ENCODE data around the gene GOLGA8B. TPM values are rescaled to one million over a fixed set of nuclear protein-coding genes. Genes with fewer than 3 reads are reported as not detected.
"Not testable (repeated sequence)": the region's sequence is repeated elsewhere in the genome, so short reads cannot be mapped to it uniquely, and the experiment has no call there.

Gene GOLGA8B
- total RNA-seq, 1 experiment from 2014 or later, result 42.1 TPM

GRCh38 chr15:34567174-34567573 is 16.3 kb downstream of the GOLGA8B start:
- not testable (repeated sequence) for H2BK5ac ChIP-seq (ENCODE audit: insufficient read length, low read length); H4K20me1 ChIP-seq (ENCODE audit: control insufficient read depth, insufficient read depth, insufficient read length); H3K4me1 ChIP-seq (ENCODE audit: insufficient read depth, low read length); H2AK5ac ChIP-seq (ENCODE audit: insufficient read length, low read length); H3K27ac Mint-ChIP-seq; DNase-seq; H2BK120ac ChIP-seq (ENCODE audit: low read depth, low read length, poor library complexity, severe bottlenecking); H3K4me2 ChIP-seq (ENCODE audit: insufficient read depth, insufficient read length, low read length); H3K27ac ChIP-seq (ENCODE audit: insufficient read length, low read depth, low read length); H3K4me1 Mint-ChIP-seq; H3K27me3 ChIP-seq (ENCODE audit: insufficient read depth, low read length); H2BK12ac ChIP-seq (ENCODE audit: insufficient read length, low read depth, low read length); H3K14ac ChIP-seq (ENCODE audit: insufficient read depth, low read length); H3K9me3 Mint-ChIP-seq; H2AFZ ChIP-seq (ENCODE audit: low read length); H3K9me3 ChIP-seq (ENCODE audit: control insufficient read depth, low read depth, low read length); H3K23me2 ChIP-seq (ENCODE audit: insufficient read length, low read depth, low read length, poor library complexity, severe bottlenecking); H3K9ac ChIP-seq (ENCODE audit: extremely low read depth, insufficient read length, low read length); H4K8ac ChIP-seq (replicated peaks; ENCODE audit: insufficient read length, low read depth, low read length); H3K4ac ChIP-seq (ENCODE audit: low read depth, low read length); H3K79me2 ChIP-seq (ENCODE audit: insufficient read depth, low read length); H3K4me3 Mint-ChIP-seq; H3K27me3 Mint-ChIP-seq (ENCODE audit: low read depth); H3T11ph ChIP-seq (ENCODE audit: low read length); H4K91ac ChIP-seq (ENCODE audit: insufficient read length, low read depth, low read length); H3K36me3 Mint-ChIP-seq (ENCODE audit: insufficient read depth in 1 of 3, low read depth in 3 of 3); H4K5ac ChIP-seq (ENCODE audit: insufficient read length, low read depth, low read length); H2BK20ac ChIP-seq (ENCODE audit: low read depth, low read length, poor library complexity, severe bottlenecking); H3K79me1 ChIP-seq (ENCODE audit: insufficient read depth, low read depth, low read length, poor library complexity, severe bottlenecking); H3K18ac ChIP-seq (ENCODE audit: insufficient read length, low read depth, low read length); H3K23ac ChIP-seq (ENCODE audit: insufficient read length, low read depth, low read length); H2BK15ac ChIP-seq (ENCODE audit: low read depth, low read length); H3K56ac ChIP-seq (ENCODE audit: insufficient read length, low read depth, low read length)
- no CpG with 5 or more reads among the region's 12 CpGs for WGBS (ENCODE audit: extremely low coverage, insufficient read length, low lambda C conversion rate)

GRCh38 chr15:34564711-34565110 is 18.7 kb downstream of the GOLGA8B start:
- H3K4me1 Mint-ChIP-seq; H2AFZ ChIP-seq (ENCODE audit: low read length); H3K27ac Mint-ChIP-seq; H3K9ac ChIP-seq (ENCODE audit: extremely low read depth, insufficient read length, low read length); H3K9me3 ChIP-seq (ENCODE audit: control insufficient read depth, low read depth, low read length); H4K8ac ChIP-seq (replicated peaks; ENCODE audit: insufficient read length, low read depth, low read length); H4K20me1 ChIP-seq (ENCODE audit: control insufficient read depth, insufficient read depth, insufficient read length); H2AK5ac ChIP-seq (ENCODE audit: insufficient read length, low read length); H3K4me2 ChIP-seq (ENCODE audit: insufficient read depth, insufficient read length, low read length); H3K27me3 ChIP-seq (ENCODE audit: insufficient read depth, low read length); H3K56ac ChIP-seq (ENCODE audit: insufficient read length, low read depth, low read length); H3K36me3 Mint-ChIP-seq (ENCODE audit: insufficient read depth in 1 of 3, low read depth in 3 of 3); H3K9me3 Mint-ChIP-seq; H4K91ac ChIP-seq (ENCODE audit: insufficient read length, low read depth, low read length); H2BK5ac ChIP-seq (ENCODE audit: insufficient read length, low read length); H2BK20ac ChIP-seq (ENCODE audit: low read depth, low read length, poor library complexity, severe bottlenecking); H2BK120ac ChIP-seq (ENCODE audit: low read depth, low read length, poor library complexity, severe bottlenecking); DNase-seq; H3K4ac ChIP-seq (ENCODE audit: low read depth, low read length); H3K79me2 ChIP-seq (ENCODE audit: insufficient read depth, low read length); H3K4me1 ChIP-seq (ENCODE audit: insufficient read depth, low read length); H3T11ph ChIP-seq (ENCODE audit: low read length); H3K23me2 ChIP-seq (ENCODE audit: insufficient read length, low read depth, low read length, poor library complexity, severe bottlenecking); H2BK12ac ChIP-seq (ENCODE audit: insufficient read length, low read depth, low read length); H3K14ac ChIP-seq (ENCODE audit: insufficient read depth, low read length); H3K27ac ChIP-seq (ENCODE audit: insufficient read length, low read depth, low read length); H3K79me1 ChIP-seq (ENCODE audit: insufficient read depth, low read depth, low read length, poor library complexity, severe bottlenecking); H3K27me3 Mint-ChIP-seq (ENCODE audit: low read depth); H4K5ac ChIP-seq (ENCODE audit: insufficient read length, low read depth, low read length); H3K4me3 Mint-ChIP-seq; H3K23ac ChIP-seq (ENCODE audit: insufficient read length, low read depth, low read length); H2BK15ac ChIP-seq (ENCODE audit: low read depth, low read length); H3K18ac ChIP-seq (ENCODE audit: insufficient read length, low read depth, low read length): not testable (repeated sequence)
- whole genome bisulfite sequencing (ENCODE audit: extremely low coverage, insufficient read length, low lambda C conversion rate), result no CpG with 5 or more reads among the region's 5 CpGs
